Muscle of back (tissue), 11 donors: ENCODE results near the gene PXK. TPM values are rescaled to one million over a fixed set of nuclear protein-coding genes. Genes with fewer than 3 reads are reported as not detected.
"Not testable (repeated sequence)": the region's sequence is repeated elsewhere in the genome, so short reads cannot be mapped to it uniquely, and the experiment has no call there.

Experiments
- DNase-seq, 3 donors: peaks; one replicate each; pipeline versions ENCODE4 v3.0.0 to v3.0.0-alpha.2; 2013
- polyA plus RNA-seq, 10 donors: library from polyadenylated mRNA; unstranded; fragments of 120-200 nt; gene quantifications; one replicate each; pipeline ENCODE4 v1.2.1, GENCODE V29; 2013; ENCODE audit not compliant: insufficient read length in 10 of 10

PXK gene
- polyA plus RNA-seq, 10 donors, result 14.2 to 29.3 (median 20.2) TPM

- no peak for DNase-seq
These were observed 85.5 kb downstream of the PXK start for GRCh38 chr3:58418227-58418626.

- DNase-seq, result peak in 2 of 3 donors; percentile 58 to 75
These were observed 87.3 kb downstream of the PXK start for GRCh38 chr3:58419780-58420507.

GRCh38 chr3:58421004-58421403 is 88.3 kb downstream of the PXK start:
- DNase-seq, result no peak

GRCh38 chr3:58422756-58423325 is 90.1 kb downstream of the PXK start:
- DNase-seq, result peak in 1 of 3 donors; percentile 23

- no peak for DNase-seq
These were observed 91.9 kb downstream of the PXK start for GRCh38 chr3:58424613-58425012.

GRCh38 chr3:58425782-58426181 is 93.1 kb downstream of the PXK start:
- DNase-seq, result no peak

GRCh38 chr3:58427661-58428361 is 95.1 kb downstream of the PXK start:
- no peak for DNase-seq

GRCh38 chr3:58429657-58430056 is 97.0 kb downstream of the PXK start:
- DNase-seq, result no peak

GRCh38 chr3:58432905-58433304 is 100.2 kb downstream of the PXK start:
- DNase-seq, result no peak

GRCh38 chr3:58433400-58434167 is 100.9 kb downstream of the PXK start, which contains the start of gene PDHB:
Gene PDHB, minus strand, starts transcription at chr3:58433832. Its CDS starts 23 bp downstream, at chr3:58433809.
- DNase-seq, result peak; percentile 93 to 99 (median 95)

- DNase-seq, result no peak
These were observed 101.4 kb downstream of the PXK start for GRCh38 chr3:58434168-58434504.

GRCh38 chr3:58434511-58434910 is 101.8 kb downstream of the PXK start:
- no peak for DNase-seq

- DNase-seq, result peak in 1 of 3 donors; percentile 82
These were observed 102.3 kb downstream of the PXK start for GRCh38 chr3:58434990-58435389.

GRCh38 chr3:58437276-58437675 is 104.6 kb downstream of the PXK start:
- not testable (repeated sequence) for DNase-seq

GRCh38 chr3:58440996-58441355 is 108.3 kb downstream of the PXK start:
- DNase-seq, result not testable (repeated sequence)

- no peak for DNase-seq
These were observed 109.1 kb downstream of the PXK start for GRCh38 chr3:58441514-58442450.

- no peak for DNase-seq
These were observed 119.5 kb downstream of the PXK start for GRCh38 chr3:58452176-58452575.

GRCh38 chr3:58459160-58459559 is 126.5 kb downstream of the PXK start:
- DNase-seq, result no peak

GRCh38 chr3:58462829-58463180 is 130.1 kb downstream of the PXK start:
- no peak for DNase-seq

GRCh38 chr3:58463181-58463941 is 130.7 kb downstream of the PXK start:
- DNase-seq, result peak in 2 of 3 donors; percentile 50 to 70

- DNase-seq, result no peak
These were observed 131.2 kb downstream of the PXK start for GRCh38 chr3:58463942-58464271.
